Erythroblast (primary cell): ENCODE measurements around the gene DNAJB11.

ENCODE experiments used
- GATA1 ChIP-seq: IDR thresholded peaks from 2 replicates; pipeline ENCODE4 v1.6.1; 2011; ENCODE audit warnings: low read depth, mild to moderate bottlenecking, control low read depth, low read length, moderate library complexity
- POLR2A ChIP-seq: IDR thresholded peaks from 2 replicates; pipeline ENCODE4 v1.6.1; 2011; ENCODE audit warnings: mild to moderate bottlenecking, low read length

GRCh38 chr3:186589856-186590579, 19.5 kb downstream of the DNAJB11 start:
- TF ChIP-seq POLR2A: no peak
- TF ChIP-seq GATA1: no peak
